Measurements from ENCODE around the gene CIROP. TPM values are rescaled to one million over a fixed set of nuclear protein-coding genes. Genes with fewer than 3 reads are reported as not detected.

The CIROP gene
- total RNA-seq, 1 donor from 2014 or later, result not detected

DNA sequence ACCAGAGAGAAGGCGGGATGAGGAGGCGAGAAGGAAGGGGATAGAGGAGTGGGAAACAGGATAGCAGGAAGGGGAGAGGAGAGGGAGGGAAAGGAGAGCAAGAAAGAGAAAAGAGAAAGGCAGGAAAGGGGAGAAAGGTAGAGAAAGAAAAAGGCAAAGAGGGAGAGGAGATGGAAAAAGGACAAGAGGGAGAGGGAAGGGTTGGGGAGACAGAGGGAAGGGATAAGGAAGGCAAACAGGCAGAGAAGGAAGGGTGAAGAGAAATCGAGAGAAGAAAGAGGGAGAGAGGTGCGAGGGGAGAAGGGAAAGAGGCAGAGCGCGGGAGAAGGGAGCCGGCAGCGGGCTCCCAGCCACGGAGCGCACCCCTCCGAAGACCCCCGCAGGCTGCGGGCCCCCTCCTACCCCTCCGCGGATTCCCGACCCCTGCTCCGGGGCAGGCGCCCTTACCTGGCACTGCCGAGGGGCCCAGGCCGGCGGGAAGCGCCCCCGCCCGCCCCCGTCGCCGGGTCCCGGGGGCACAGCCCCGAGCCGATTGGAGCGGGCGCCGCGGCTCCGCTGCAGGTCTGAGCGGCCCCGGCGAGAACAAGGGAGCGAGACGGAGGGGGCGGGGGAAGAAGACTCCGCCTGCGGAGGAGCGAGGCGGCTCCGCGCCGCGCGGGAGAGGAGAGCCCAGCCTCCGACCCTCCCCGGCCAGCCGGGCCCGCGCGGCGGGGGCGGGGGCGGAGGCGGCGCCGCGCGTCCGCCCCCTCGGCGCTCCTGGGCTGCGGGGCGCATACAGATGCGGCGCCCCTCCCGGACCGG, 47.6 kb downstream of the CIROP start, which contains the start of gene CDH24:
TSS of gene CDH24 (minus strand) at position 565 of the 801 bp plus-strand sequence. CDS start 1,787 bp downstream, outside the sequence.
- ATAC-seq (peak; percentile 63), DNase-seq (peak; percentile 85)
- intact Hi-C loops (cut with micrococcal nuclease), result no loop called here

DNA sequence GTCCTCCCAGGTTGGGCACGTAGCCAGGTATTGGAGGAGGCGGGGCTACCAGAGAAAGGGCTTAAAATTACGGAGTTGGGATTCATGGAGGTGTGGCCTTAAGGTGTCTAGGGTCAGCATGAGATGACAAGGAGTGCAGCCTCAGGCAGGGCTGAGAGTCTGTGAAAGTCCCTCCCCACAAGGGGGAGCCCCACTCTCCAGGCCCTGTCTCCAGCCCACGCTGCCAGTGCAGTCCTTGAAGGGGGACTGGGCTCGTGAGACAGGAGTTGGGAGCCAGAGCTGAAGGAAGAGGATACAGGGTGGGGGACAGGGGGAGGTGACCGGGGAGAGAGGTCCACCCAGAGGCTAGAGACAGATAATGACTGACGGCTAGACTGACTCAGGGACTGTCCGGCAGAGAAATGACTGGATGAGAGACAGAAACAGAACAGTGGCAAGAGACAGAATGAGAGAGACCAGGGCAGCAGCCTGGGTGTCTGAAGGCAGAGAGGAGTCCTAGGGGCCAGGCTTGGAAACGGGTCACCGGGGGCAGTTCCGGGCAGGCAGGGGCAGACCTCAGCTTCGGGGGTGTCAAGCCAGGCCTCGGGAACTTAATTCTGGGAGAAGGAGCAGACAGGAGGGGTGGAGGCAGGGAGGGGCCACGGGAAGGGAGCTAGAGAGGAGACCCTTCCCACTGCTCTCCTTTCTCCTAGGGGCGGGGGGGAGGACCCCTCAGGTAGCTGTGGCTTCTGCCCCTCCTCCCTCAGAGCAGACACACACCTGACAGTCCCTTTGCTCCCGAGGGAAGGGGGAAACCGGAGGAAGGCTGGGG, 48.4 kb downstream of the CIROP start:
- DNase-seq (peak; percentile 68), ATAC-seq (peak; percentile 60)
- intact Hi-C loops (cut with micrococcal nuclease), result no loop called here

DNA sequence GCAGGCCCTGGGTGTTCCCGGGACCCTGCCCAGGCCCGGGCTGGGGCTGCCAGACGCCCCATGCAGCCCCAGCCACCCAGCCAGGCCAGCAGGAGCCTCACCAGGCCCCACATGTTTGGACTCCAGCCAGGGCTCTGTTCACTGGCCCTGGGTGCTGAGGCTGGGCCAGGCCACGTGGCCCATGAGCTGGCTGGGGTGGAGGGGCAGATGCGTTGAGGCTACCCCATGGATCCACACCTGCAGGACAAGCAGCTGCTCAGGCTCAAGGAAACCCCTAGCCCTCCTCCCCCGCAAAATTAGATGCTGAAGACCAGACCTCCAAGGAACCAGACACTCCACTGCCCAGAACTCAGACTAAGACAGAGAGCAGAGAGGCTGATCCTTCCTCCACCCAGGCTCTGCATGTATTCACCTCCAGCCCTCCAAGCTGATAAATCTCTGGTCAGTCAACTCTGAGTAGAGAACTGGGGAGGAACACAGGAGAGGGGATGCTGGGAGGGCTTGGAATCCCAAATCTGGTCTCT, 49.1 kb downstream of the CIROP start:
- DNase-seq (peak; percentile 60), ATAC-seq (peak; percentile 22)
- intact Hi-C loops (cut with micrococcal nuclease), result no loop called here

DNA sequence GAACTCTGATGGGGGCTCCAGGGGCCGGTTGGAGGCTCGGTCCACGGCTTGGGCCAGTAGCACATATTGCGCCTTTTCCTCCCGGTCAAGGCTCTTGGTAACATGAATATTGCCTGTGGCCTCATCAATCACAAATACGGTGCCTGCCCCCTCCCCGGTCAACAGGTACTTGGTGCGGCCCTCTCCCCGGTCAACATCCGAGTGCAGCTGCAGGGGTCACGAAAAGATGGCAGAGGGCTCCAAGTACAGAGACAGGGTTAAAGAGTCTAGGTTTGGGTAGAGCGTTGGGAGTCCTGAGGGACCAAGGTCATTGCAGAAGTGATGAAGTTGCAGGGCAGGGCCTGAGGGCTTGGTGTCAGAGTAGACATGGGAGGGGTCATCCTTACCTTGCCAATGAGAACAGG, 49.6 kb downstream of the CIROP start:
- ATAC-seq (no peak), DNase-seq (no peak)
- intact Hi-C loops (cut with micrococcal nuclease), result no loop called here

DNA sequence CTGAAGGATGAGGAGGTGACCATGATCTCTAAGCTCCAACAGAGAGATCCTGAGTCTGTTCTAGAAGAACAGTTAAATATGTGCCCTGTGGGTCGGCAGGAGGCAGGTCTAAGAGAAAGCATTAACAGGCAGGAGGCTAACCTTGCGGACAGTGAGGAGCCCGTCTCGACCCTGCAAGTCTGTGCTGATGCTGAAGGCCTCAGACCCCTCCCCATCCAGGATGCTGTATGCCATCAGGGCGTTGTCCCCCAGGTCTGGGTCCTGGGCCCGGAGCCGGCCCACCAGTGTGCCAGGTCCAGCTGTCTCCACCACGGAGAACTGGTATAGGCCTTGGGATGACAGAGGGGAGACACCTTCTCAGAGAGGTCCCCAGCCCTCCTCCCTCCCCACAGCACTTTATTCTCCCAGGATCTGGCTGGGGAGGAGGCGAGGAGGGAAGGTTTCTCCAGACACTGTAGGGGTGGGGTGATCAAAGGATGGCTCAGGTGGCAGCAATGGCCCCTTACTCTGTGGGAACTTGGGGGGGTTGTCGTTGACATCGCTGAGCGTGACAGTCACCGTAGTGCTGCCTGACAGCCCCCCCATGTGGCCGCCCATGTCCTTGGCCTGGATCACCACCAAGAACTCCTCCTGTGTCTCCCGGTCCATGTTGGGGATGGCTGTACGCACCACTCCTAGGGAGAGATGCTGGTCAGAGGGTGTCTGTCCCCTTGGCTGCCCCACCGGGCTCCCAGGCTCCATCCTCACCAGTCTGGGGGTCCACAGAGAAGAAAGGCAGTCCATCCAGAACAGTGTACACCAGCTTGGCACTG, 50.6 kb downstream of the CIROP start:
- DNase-seq (no peak), ATAC-seq (no peak)
- intact Hi-C loops (cut with micrococcal nuclease), result loop anchor here (5.0 kb wide), 1 partner anchor 67 kb away; no protein-coding TSS in a partner anchor

DNA sequence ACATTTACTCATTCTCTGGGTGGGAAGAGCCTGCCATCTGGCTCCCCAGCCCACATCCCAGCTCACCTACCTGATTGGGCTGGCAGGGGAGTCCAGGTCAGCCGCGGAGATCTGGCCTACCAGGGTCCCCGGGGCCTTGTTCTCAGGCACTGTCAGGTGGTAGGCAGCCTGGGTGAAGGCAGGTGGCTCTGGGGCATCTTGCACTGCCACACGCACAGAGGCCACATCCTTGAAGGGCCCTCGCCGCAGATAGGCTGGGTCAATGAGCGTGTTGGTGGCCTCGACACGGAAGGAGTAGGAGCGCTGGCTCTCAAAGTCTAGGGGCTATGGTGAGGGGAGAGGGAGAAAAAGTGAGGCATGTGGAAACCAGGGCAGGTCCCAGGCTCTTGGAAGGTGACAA, 51.4 kb downstream of the CIROP start:
- intact Hi-C loops (cut with micrococcal nuclease), result loop anchor here (5.0 kb wide), 1 partner anchor 66 kb away; no protein-coding TSS in a partner anchor
- no peak for ATAC-seq

DNA sequence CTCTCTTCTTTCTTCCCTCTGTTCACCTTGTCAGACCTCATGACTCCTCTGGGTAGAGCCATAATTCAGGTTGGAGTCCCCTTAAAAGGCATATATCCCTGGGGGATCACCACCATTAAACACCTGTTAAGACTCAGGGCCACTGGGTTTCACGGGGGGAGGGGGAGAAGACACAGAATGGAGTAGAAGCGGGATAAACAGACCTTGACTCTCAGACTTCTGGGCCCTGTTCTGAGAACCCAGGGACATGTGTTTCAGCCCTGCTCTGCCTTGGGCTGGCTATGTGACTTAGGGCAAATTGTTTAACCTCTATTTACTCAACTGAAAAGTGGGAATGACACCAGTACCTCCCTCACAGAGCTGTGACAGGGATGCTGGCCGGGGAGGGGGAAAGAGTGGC, 52.1 kb downstream of the CIROP start:
- DNase-seq (no peak), ATAC-seq (no peak)
- intact Hi-C loops (cut with micrococcal nuclease), result loop anchor here (5.0 kb wide), 1 partner anchor 65 kb away; no protein-coding TSS in a partner anchor

More for the DNA sequence above, 51.4 kb downstream of the CIROP start:
- no peak for DNase-seq

DNA sequence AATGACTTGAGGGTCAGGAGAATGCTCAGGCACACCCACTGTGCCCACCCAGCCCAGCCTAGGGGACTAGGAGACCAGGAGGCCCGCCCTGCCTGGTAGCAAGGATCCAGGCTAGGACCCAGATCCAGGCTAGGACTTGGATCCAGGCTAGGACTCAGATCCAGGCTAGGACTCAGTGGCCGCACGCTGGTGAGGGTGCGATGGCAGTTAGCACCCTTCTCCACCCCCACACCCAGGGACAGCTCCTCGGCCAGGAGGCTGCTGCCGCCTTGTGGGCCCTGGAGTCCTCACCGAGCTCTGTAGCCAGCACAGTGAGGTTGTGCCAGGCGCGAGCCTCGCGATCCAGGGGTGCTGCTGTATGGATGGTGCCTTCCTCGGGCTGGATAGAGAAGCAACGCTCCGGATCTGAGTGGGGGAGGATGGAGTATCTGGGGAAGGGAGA, 52.6 kb downstream of the CIROP start:
- intact Hi-C loops (cut with micrococcal nuclease), result loop anchor here (5.0 kb wide), 1 partner anchor 65 kb away; no protein-coding TSS in a partner anchor
- ATAC-seq, result peak; percentile 43

DNA sequence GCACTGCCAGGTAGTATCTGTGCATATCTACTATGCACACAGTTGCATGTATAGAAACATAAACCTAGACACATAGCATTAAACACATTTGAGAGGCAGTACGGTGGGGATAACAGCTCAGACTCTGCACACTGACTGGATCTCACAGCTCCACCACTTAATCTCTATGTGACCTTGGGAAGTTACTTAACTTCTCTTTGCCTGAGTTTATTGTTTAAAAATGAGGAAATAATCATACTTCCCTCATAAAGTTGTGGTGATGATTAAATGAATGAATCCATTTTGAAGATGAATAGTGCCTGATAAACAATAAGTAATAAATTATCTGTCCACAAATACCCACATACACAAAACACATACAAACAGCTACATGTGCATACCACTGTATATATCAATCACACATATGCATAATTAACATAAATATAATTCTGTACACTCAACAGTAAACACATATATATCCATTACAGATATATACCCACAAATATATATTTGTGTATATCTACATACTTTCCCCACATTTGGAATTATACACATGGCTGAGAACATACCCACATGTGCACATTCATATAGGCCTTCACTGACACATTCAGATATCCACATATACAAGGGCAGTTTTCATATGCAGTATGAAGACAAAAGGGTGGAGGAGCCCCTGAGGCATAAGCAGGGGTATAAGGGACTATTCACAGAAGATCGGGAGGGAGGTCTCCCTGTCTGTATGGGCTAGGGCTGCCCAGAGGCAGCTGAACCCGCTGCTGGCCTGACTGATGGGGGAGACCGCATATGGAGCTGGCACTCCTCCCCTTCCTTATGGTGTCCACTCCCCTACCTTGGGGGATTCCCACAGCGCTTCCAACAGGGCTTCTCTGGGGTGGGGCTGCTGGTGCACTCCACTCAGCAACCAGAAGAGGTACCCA, 53.4 kb downstream of the CIROP start:
- DNase-seq, result no peak
- no peak for ATAC-seq
- intact Hi-C loops (cut with micrococcal nuclease), result loop anchor here (5.0 kb wide), 1 partner anchor 64 kb away; no protein-coding TSS in a partner anchor

More for the DNA sequence above, 52.6 kb downstream of the CIROP start:
- DNase-seq, result no peak

Other genes starting within 250 kb of the CIROP start
- 61.9 TPM for gene LRP10, start 233.2 kb downstream of the CIROP start, total RNA-seq
- gene REM2, start 221.8 kb downstream of the CIROP start, total RNA-seq, result not detected
- 52.5 TPM for gene RBM23, start 185.8 kb downstream of the CIROP start, total RNA-seq
- gene PRMT5, start 175.6 kb downstream of the CIROP start, total RNA-seq, result 56.6 TPM
- gene HAUS4, start 147.9 kb downstream of the CIROP start, total RNA-seq, result 19.4 TPM
- gene AJUBA, start 122.4 kb downstream of the CIROP start, total RNA-seq, result 12.4 TPM
- 6.2 TPM for gene C14orf93, start 94.8 kb downstream of the CIROP start, total RNA-seq
- gene PSMB5, start 70.1 kb downstream of the CIROP start, total RNA-seq, result 111 TPM
- gene PSMB11, start 62.8 kb downstream of the CIROP start, total RNA-seq, result not detected
- gene CDH24, start 47.5 kb downstream of the CIROP start, total RNA-seq, result 2.0 TPM
- gene ACIN1, start 9.9 kb downstream of the CIROP start, total RNA-seq, result 78.4 TPM
- 23.6 TPM for gene C14orf119, start 9.5 kb downstream of the CIROP start, total RNA-seq
- gene CEBPE, start 14.3 kb upstream of the CIROP start, total RNA-seq, result not detected
- 6.4 TPM for gene SLC7A8, start 78.7 kb upstream of the CIROP start, total RNA-seq
- not detected for gene RNF212B, start 132.9 kb upstream of the CIROP start, total RNA-seq
- 7.9 TPM for gene HOMEZ, start 181.1 kb upstream of the CIROP start, total RNA-seq
- gene PPP1R3E, start 197.9 kb upstream of the CIROP start, total RNA-seq, result 11.6 TPM
- gene BCL2L2, start 201.8 kb upstream of the CIROP start, total RNA-seq, result 38.3 TPM
- gene PABPN1, start 216.5 kb upstream of the CIROP start, total RNA-seq, result 76.8 TPM
- 10.7 TPM for gene SLC22A17, start 247.9 kb upstream of the CIROP start, total RNA-seq